Kidney capillary endothelial cell (primary cell): ENCODE measurements around the gene NOP56.

Experiments
- DNase-seq: peaks from one replicate; pipeline ENCODE4 v3.0.0-alpha.2; 2018; ENCODE audit warnings: low spot score

NOP56 gene

GRCh38 chr20:2651772-2652723, at the start of gene NOP56:
Gene NOP56 (plus strand): TSS chr20:2652632. CDS start chr20:2652661, 29 bp downstream.
- peak; percentile 82 for DNase-seq

GRCh38 chr20:2602746-2603145, 49.7 kb upstream of the NOP56 start:
- DNase-seq: no peak

GRCh38 chr20:2603816-2604505, 48.5 kb upstream of the NOP56 start:
- no peak for DNase-seq

GRCh38 chr20:2604506-2604835, 48.0 kb upstream of the NOP56 start:
- DNase-seq: no peak

GRCh38 chr20:2606507-2607006, 45.9 kb upstream of the NOP56 start:
- DNase-seq: no peak

- no peak for DNase-seq
These were observed 42.1 kb upstream of the NOP56 start for GRCh38 chr20:2610326-2610725.

- no peak for DNase-seq
These were observed 41.3 kb upstream of the NOP56 start for GRCh38 chr20:2610941-2611720.

- no peak for DNase-seq
These were observed 40.4 kb upstream of the NOP56 start for GRCh38 chr20:2612073-2612472.

GRCh38 chr20:2616634-2617033, 35.8 kb upstream of the NOP56 start:
- no peak for DNase-seq

- DNase-seq: no peak
These were observed 35.2 kb upstream of the NOP56 start for GRCh38 chr20:2617099-2617714.

- DNase-seq: no peak
These were observed 33.6 kb upstream of the NOP56 start for GRCh38 chr20:2618815-2619214.

- DNase-seq: no peak
These were observed 33.1 kb upstream of the NOP56 start for GRCh38 chr20:2619337-2619736.

- DNase-seq: peak; percentile 4
These were observed 32.4 kb upstream of the NOP56 start for GRCh38 chr20:2619961-2620595.

- DNase-seq: no peak
These were observed 28.2 kb upstream of the NOP56 start for GRCh38 chr20:2624190-2624589.

- DNase-seq: no peak
These were observed 27.4 kb upstream of the NOP56 start for GRCh38 chr20:2625062-2625461.

- no peak for DNase-seq
These were observed 25.4 kb upstream of the NOP56 start for GRCh38 chr20:2626853-2627541.

GRCh38 chr20:2631228-2631627, 21.2 kb upstream of the NOP56 start:
- DNase-seq: no peak

GRCh38 chr20:2633381-2633780, 19.1 kb upstream of the NOP56 start:
- DNase-seq: no peak

GRCh38 chr20:2637246-2637645, 15.2 kb upstream of the NOP56 start:
- DNase-seq: no peak

GRCh38 chr20:2640260-2640659, 12.2 kb upstream of the NOP56 start:
- DNase-seq: no peak

GRCh38 chr20:2640899-2641298, 11.5 kb upstream of the NOP56 start:
- DNase-seq: no peak
